HepG2 (cell line): ENCODE results near the gene LRRC45. TPM values are rescaled to one million over a fixed set of nuclear protein-coding genes. Genes with fewer than 3 reads are reported as not detected.
A peak's percentile ranks its signal among the peaks of the same experiment; 100 is the strongest.

Experiments
- AGO2 ChIP-seq: fragments of 200-400 bp; formaldehyde crosslinking; optimal IDR thresholded peaks from 2 replicates; pipeline ENCODE3; 2017; ENCODE audit warnings: mild to moderate bottlenecking, low read depth, low read length, moderate library complexity
- ARNT2 ChIP-seq: sonication (generic); formaldehyde crosslinking; IDR thresholded peaks from 2 replicates; pipeline ENCODE4 v1.8.0; 2022; ENCODE audit warnings: mild to moderate bottlenecking, low read depth, missing genetic modification reagents, moderate library complexity
- ETV5 ChIP-seq: IDR thresholded peaks from 2 replicates; pipeline ENCODE4 v1.6.1; 2018; ENCODE audit warnings: missing biosample characterization, missing genetic modification reagents, inconsistent platforms, borderline replicate concordance
- HDAC6 ChIP-seq: fragments of 200-600 bp; sonication (generic); IDR thresholded peaks from 2 replicates; pipeline ENCODE4 v1.7.0; 2017; ENCODE audit warnings: mild to moderate bottlenecking, antibody characterized with exemption, low read length, low read depth
- MTA3 ChIP-seq: sonication (generic); formaldehyde crosslinking; IDR thresholded peaks from 2 replicates; pipeline ENCODE4 v1.4.0; 2020; ENCODE audit warnings: missing genetic modification reagents
- POLR2A ChIP-seq, 2 experiments: IDR thresholded peaks; 2 replicates each; pipeline ENCODE4 v1.6.1; 2011; ENCODE audit warnings: low read depth in 2 of 2, low read length in 2 of 2, mild to moderate bottlenecking in 1 of 2, moderate library complexity in 1 of 2; ENCODE audit not compliant: insufficient read depth in 1 of 2
- POLR2G ChIP-seq: fragments of 200-400 bp; formaldehyde crosslinking; IDR thresholded peaks from 2 replicates; pipeline ENCODE4 v1.6.1; 2018; ENCODE audit warnings: mild to moderate bottlenecking, low read depth, low read length, moderate library complexity
- TSC22D2 ChIP-seq: sonication (generic); formaldehyde crosslinking; IDR thresholded peaks from 2 replicates; pipeline ENCODE4 v1.5.1; 2020; ENCODE audit warnings: missing genetic modification reagents, mild to moderate bottlenecking, borderline replicate concordance
- ZNF235 ChIP-seq: sonication (generic); formaldehyde crosslinking; IDR thresholded peaks from 2 replicates; pipeline ENCODE4 v1.8.1; 2023; ENCODE audit warnings: mild to moderate bottlenecking, missing genetic modification reagents, borderline replicate concordance
- ZNF326 ChIP-seq: sonication (generic); formaldehyde crosslinking; IDR thresholded peaks from 2 replicates; pipeline ENCODE4 v1.4.0; 2020; ENCODE audit warnings: missing genetic modification reagents, borderline replicate concordance
- ZNF703 ChIP-seq: sonication (generic); formaldehyde crosslinking; IDR thresholded peaks from 2 replicates; pipeline ENCODE4 v1.5.1; 2020; ENCODE audit warnings: missing genetic modification reagents, mild to moderate bottlenecking, moderate library complexity, borderline replicate concordance
- ZNF747 ChIP-seq: sonication (generic); formaldehyde crosslinking; IDR thresholded peaks from 2 replicates; pipeline ENCODE4 v1.8.1; 2023; ENCODE audit warnings: missing genetic modification reagents, mild to moderate bottlenecking, borderline replicate concordance
- ZNF773 ChIP-seq: sonication (generic); formaldehyde crosslinking; IDR thresholded peaks from 2 replicates; pipeline ENCODE4 v1.4.0; 2020; ENCODE audit warnings: missing genetic modification reagents, borderline replicate concordance
- ZNF883 ChIP-seq: sonication (generic); formaldehyde crosslinking; IDR thresholded peaks from 2 replicates; pipeline ENCODE4 v1.5.1; 2020; ENCODE audit warnings: mild to moderate bottlenecking, missing genetic modification reagents; ENCODE audit errors: not compliant biosample characterization
- polyA plus RNA-seq, 8 experiments: library from polyadenylated mRNA; depleted of rRNA in 3 of 8; stranded (reverse) in 7 of 8; unstranded in 1 of 8; fragments of >200 nt; fragmentation: Illumina TruSeq in 4 of 8; extraction: Trizol in 4 of 8; gene quantifications; 2 replicates each; pipeline versions ENCODE4 v1.2.1 to v1.2.3, GENCODE V29; 2011 to 2016; ENCODE audit warnings: low read depth in 4 of 8, missing spikeins in 1 of 8, mixed read lengths in 1 of 8; ENCODE audit not compliant: insufficient read depth in 1 of 8
- total RNA-seq, 5 experiments: library from RNA; depleted of rRNA; stranded (reverse); fragments of >200 nt; fragmentation: Illumina TruSeq; extraction: Trizol; gene quantifications; 2 replicates each; pipeline ENCODE4 v1.2.3, GENCODE V29; 2016; ENCODE audit warnings: low read depth in 1 of 5
- TF ChIP-seq, protein P1 (sequence below): sonication (generic); formaldehyde crosslinking; IDR thresholded peaks from 2 replicates; pipeline ENCODE4 v1.5.0; 2020; ENCODE audit warnings: missing genetic modification reagents, mild to moderate bottlenecking, borderline replicate concordance
- TF ChIP-seq, protein P2 (sequence below): sonication (generic); formaldehyde crosslinking; IDR thresholded peaks from 2 replicates; pipeline ENCODE4 v1.4.0; 2020; ENCODE audit warnings: mild to moderate bottlenecking, missing genetic modification reagents
- TF ChIP-seq, protein P3 (sequence below): sonication (generic); formaldehyde crosslinking; IDR thresholded peaks from 2 replicates; pipeline ENCODE4 v1.8.0; 2022; ENCODE audit warnings: low read depth, missing genetic modification reagents
- TF ChIP-seq, protein P4 (sequence below): sonication (generic); formaldehyde crosslinking; IDR thresholded peaks from 2 replicates; pipeline ENCODE4 v1.5.1; 2020; ENCODE audit warnings: mild to moderate bottlenecking, moderate library complexity, missing genetic modification reagents
- TF ChIP-seq, protein P5 (sequence below): sonication (generic); formaldehyde crosslinking; IDR thresholded peaks from 2 replicates; pipeline ENCODE4 v1.4.0; 2020; ENCODE audit warnings: mild to moderate bottlenecking, low read depth, missing genetic modification reagents

LRRC45 gene
- total and polyA plus RNA-seq, 2 of the 13 experiments (the other 11 are each of a cell fraction or from before 2014, with no cell fraction given): 11.6 to 48.1 TPM

DNA sequence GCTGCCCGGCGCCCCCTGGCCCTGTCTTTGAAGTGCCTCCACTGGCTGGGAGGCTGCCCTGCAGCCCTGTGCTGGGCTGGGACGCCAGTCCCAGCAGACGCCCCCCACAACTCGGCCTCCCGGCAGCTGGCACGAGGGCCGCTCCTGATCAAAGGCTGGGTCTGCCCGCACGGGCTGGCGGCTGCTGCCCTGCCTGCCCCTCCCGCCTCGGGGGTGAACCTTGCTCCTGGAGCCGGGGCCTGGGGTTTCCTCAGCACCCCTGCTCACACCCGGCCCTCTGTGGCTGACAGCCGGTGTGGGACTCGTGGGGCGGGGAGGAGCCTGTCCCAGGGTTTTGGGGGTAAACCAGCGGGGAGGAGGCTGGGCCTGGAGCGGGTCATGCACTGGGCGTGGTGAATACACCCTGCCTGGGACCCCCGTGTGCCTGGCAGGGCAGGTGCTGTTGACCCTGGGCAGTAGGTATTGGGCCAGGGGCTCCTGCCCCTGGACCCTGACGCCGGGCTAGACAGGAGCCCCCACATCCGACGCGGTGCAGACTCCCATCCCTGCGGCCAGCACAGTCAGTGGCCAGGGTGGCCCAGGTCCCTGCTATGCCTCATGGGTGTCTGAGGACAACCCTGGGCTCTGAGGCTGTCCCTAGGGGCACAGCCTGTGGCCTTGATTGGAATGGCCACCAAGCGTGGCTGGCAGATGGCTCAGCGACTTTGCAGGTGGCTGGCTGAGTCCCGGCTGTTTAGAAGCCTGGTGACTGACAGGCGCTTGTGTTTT lies 22.1 kb upstream of the LRRC45 start (continued):
- peak; percentile 56; the same call in 1 of the 2 replicates for TF ChIP-seq ARNT2
- peak; percentile 77; the same call in 1 of the 2 replicates for TF ChIP-seq ZNF747 (CRISPR knock-in tag)
- TF ChIP-seq, protein P1, sequence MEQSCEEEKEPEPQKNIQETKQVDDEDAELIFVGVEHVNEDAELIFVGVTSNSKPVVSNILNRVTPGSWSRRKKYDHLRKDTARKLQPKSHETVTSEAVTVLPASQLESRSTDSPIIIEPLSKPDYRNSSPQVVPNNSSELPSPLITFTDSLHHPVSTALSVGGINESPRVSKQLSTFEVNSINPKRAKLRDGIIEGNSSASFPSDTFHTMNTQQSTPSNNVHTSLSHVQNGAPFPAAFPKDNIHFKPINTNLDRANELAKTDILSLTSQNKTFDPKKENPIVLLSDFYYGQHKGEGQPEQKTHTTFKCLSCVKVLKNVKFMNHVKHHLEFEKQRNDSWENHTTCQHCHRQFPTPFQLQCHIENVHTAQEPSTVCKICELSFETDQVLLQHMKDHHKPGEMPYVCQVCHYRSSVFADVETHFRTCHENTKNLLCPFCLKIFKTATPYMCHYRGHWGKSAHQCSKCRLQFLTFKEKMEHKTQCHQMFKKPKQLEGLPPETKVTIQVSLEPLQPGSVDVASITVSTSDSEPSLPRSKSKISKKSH (CRISPR knock-in tag): no peak
- TF ChIP-seq TSC22D2 (CRISPR knock-in tag): peak; percentile 80; the same call in 1 of the 2 replicates
- TF ChIP-seq, protein P2, sequence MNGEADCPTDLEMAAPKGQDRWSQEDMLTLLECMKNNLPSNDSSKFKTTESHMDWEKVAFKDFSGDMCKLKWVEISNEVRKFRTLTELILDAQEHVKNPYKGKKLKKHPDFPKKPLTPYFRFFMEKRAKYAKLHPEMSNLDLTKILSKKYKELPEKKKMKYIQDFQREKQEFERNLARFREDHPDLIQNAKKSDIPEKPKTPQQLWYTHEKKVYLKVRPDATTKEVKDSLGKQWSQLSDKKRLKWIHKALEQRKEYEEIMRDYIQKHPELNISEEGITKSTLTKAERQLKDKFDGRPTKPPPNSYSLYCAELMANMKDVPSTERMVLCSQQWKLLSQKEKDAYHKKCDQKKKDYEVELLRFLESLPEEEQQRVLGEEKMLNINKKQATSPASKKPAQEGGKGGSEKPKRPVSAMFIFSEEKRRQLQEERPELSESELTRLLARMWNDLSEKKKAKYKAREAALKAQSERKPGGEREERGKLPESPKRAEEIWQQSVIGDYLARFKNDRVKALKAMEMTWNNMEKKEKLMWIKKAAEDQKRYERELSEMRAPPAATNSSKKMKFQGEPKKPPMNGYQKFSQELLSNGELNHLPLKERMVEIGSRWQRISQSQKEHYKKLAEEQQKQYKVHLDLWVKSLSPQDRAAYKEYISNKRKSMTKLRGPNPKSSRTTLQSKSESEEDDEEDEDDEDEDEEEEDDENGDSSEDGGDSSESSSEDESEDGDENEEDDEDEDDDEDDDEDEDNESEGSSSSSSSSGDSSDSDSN: peak; percentile 86
- TF ChIP-seq ZNF326 (CRISPR knock-in tag): peak; percentile 87
- no peak for TF ChIP-seq HDAC6
- TF ChIP-seq POLR2G: peak; percentile 75
- peak; percentile 91 for TF ChIP-seq ETV5 (CRISPR knock-in tag)
- no peak for TF ChIP-seq ZNF235 (CRISPR knock-in tag)
- peak; percentile 100 for TF ChIP-seq AGO2
- no peak for TF ChIP-seq ZNF703 (CRISPR knock-in tag)
- TF ChIP-seq, protein P3, sequence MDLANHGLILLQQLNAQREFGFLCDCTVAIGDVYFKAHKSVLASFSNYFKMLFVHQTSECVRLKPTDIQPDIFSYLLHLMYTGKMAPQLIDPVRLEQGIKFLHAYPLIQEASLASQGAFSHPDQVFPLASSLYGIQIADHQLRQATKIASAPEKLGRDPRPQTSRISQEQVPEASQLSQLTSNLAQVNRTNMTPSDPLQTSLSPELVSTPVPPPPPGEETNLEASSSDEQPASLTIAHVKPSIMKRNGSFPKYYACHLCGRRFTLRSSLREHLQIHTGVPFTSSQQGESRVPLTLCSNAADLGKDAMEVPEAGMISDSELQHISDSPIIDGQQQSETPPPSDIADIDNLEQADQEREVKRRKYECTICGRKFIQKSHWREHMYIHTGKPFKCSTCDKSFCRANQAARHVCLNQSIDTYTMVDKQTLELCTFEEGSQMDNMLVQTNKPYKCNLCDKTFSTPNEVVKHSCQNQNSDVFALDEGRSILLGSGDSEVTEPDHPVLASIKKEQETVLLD: peak; percentile 83; the same call in 1 of the 2 replicates
- peak; percentile 29 for TF ChIP-seq ZNF883 (CRISPR knock-in tag)
- TF ChIP-seq, protein P4, sequence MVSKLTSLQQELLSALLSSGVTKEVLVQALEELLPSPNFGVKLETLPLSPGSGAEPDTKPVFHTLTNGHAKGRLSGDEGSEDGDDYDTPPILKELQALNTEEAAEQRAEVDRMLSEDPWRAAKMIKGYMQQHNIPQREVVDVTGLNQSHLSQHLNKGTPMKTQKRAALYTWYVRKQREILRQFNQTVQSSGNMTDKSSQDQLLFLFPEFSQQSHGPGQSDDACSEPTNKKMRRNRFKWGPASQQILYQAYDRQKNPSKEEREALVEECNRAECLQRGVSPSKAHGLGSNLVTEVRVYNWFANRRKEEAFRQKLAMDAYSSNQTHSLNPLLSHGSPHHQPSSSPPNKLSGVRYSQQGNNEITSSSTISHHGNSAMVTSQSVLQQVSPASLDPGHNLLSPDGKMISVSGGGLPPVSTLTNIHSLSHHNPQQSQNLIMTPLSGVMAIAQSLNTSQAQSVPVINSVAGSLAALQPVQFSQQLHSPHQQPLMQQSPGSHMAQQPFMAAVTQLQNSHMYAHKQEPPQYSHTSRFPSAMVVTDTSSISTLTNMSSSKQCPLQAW (CRISPR knock-in tag): peak; percentile 97
- TF ChIP-seq ZNF773 (CRISPR knock-in tag): peak; percentile 22; the same call in 1 of the 2 replicates
- TF ChIP-seq POLR2A (IDR thresholded peaks at IDR 0.05; ENCODE audit: insufficient read depth in 1 of 2, low read depth in 2 of 2, low read length in 2 of 2): no peak; a peak in 1 of 4 replicates
- TF ChIP-seq MTA3: no peak
- TF ChIP-seq, protein P5, sequence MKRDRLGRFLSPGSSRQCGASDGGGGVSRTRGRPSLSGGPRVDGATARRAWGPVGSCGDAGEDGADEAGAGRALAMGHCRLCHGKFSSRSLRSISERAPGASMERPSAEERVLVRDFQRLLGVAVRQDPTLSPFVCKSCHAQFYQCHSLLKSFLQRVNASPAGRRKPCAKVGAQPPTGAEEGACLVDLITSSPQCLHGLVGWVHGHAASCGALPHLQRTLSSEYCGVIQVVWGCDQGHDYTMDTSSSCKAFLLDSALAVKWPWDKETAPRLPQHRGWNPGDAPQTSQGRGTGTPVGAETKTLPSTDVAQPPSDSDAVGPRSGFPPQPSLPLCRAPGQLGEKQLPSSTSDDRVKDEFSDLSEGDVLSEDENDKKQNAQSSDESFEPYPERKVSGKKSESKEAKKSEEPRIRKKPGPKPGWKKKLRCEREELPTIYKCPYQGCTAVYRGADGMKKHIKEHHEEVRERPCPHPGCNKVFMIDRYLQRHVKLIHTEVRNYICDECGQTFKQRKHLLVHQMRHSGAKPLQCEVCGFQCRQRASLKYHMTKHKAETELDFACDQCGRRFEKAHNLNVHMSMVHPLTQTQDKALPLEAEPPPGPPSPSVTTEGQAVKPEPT (CRISPR knock-in tag): no peak
